ENCODE data around the gene NAIF1.

DNA sequence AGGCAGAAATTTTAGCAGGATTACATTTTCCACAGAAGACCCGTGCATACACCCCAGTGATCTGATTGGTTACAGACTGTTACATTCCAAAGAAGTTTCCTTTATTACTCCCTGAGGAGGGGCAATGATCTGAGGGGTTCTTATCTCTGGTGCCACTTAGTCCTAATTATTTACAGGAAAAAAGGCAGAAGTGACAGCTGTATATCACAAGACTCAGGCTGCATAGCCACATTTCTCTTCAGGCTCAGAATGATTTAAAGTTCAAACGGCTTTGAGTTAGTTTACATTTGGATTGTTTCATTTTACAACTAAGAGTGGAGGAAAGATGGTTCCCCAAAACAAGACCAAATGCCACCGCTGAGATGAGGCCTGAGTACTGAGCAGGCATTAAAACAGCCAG, 17.3 kb downstream of the NAIF1 start:
- TF ChIP-seq, protein P1, sequence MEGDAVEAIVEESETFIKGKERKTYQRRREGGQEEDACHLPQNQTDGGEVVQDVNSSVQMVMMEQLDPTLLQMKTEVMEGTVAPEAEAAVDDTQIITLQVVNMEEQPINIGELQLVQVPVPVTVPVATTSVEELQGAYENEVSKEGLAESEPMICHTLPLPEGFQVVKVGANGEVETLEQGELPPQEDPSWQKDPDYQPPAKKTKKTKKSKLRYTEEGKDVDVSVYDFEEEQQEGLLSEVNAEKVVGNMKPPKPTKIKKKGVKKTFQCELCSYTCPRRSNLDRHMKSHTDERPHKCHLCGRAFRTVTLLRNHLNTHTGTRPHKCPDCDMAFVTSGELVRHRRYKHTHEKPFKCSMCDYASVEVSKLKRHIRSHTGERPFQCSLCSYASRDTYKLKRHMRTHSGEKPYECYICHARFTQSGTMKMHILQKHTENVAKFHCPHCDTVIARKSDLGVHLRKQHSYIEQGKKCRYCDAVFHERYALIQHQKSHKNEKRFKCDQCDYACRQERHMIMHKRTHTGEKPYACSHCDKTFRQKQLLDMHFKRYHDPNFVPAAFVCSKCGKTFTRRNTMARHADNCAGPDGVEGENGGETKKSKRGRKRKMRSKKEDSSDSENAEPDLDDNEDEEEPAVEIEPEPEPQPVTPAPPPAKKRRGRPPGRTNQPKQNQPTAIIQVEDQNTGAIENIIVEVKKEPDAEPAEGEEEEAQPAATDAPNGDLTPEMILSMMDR (IDR thresholded peaks at IDR 0.05): no peak
- TF ChIP-seq EZH2 (IDR thresholded peaks at IDR 0.05): no peak
